HepG2 (cell line): ENCODE measurements around the gene CUL4B. TPM values are rescaled to one million over a fixed set of nuclear protein-coding genes. Genes with fewer than 3 reads are reported as not detected.

Source experiments
- CREM ChIP-seq, 2 experiments: sonication (generic) in 1 of 2; formaldehyde crosslinking in 1 of 2; IDR thresholded peaks; 2 replicates each; pipeline versions ENCODE4 v1.4.0 to v1.6.1; 2016 to 2020; ENCODE audit warnings: antibody characterized with exemption in 1 of 2, mild to moderate bottlenecking in 1 of 2, missing genetic modification reagents in 1 of 2
- HMG20B ChIP-seq: conservative IDR thresholded peaks from 2 replicates; pipeline ENCODE4 v1.6.1; 2016; ENCODE audit warnings: missing genetic modification reagents, missing compliant biosample characterization
- KLF11 ChIP-seq: IDR thresholded peaks from 2 replicates; pipeline ENCODE4 v1.6.1; 2016; ENCODE audit warnings: missing compliant biosample characterization
- MED1 ChIP-seq: sonication (generic); formaldehyde crosslinking; IDR thresholded peaks from 2 replicates; pipeline ENCODE4 v1.4.0; 2020; ENCODE audit warnings: missing genetic modification reagents
- MYNN ChIP-seq: sonication (generic); formaldehyde crosslinking; IDR thresholded peaks from 2 replicates; pipeline ENCODE4 v1.4.0; 2020; ENCODE audit warnings: mild to moderate bottlenecking, low read depth, missing genetic modification reagents
- NRL ChIP-seq: sonication (generic); formaldehyde crosslinking; IDR thresholded peaks from 2 replicates; pipeline ENCODE4 v1.5.0; 2020; ENCODE audit warnings: missing genetic modification reagents, mild to moderate bottlenecking, moderate library complexity, borderline replicate concordance
- PCBP1 ChIP-seq: fragments of 200-400 bp; formaldehyde crosslinking; IDR thresholded peaks from 2 replicates; pipeline ENCODE4 v1.6.1; 2017; ENCODE audit warnings: mild to moderate bottlenecking, low read depth, low read length, borderline replicate concordance
- PLRG1 ChIP-seq: fragments of 450-650 bp; conservative IDR thresholded peaks from 2 replicates; pipeline ENCODE4 v1.6.1; 2016
- RBFOX2 ChIP-seq: fragments of 200-400 bp; formaldehyde crosslinking; IDR thresholded peaks from 2 replicates; pipeline ENCODE4 v1.6.1; 2017; ENCODE audit warnings: low read depth, mild to moderate bottlenecking, low read length
- RNF2 ChIP-seq: fragments of 450-650 bp; conservative IDR thresholded peaks from 2 replicates; pipeline ENCODE4 v1.6.1; 2016; ENCODE audit warnings: low read depth
- TRIM24 ChIP-seq: sonication (generic); formaldehyde crosslinking; IDR thresholded peaks from 2 replicates; pipeline ENCODE4 v1.8.0; 2022; ENCODE audit warnings: mild to moderate bottlenecking, missing genetic modification reagents
- ZNF274 ChIP-seq: sonication (generic); formaldehyde crosslinking; IDR thresholded peaks from 2 replicates; pipeline ENCODE4 v1.5.1; 2020; ENCODE audit warnings: mild to moderate bottlenecking, missing genetic modification reagents
- ZNF326 ChIP-seq: sonication (generic); formaldehyde crosslinking; IDR thresholded peaks from 2 replicates; pipeline ENCODE4 v1.4.0; 2020; ENCODE audit warnings: missing genetic modification reagents, borderline replicate concordance
- ZNF558 ChIP-seq: sonication (generic); formaldehyde crosslinking; IDR thresholded peaks from 2 replicates; pipeline ENCODE4 v1.9.0; 2022; ENCODE audit warnings: mild to moderate bottlenecking, missing genetic modification reagents, borderline replicate concordance
- ZNF563 ChIP-seq: sonication (generic); formaldehyde crosslinking; IDR thresholded peaks from 2 replicates; pipeline ENCODE4 v1.8.0; 2022; ENCODE audit warnings: mild to moderate bottlenecking, moderate library complexity, missing genetic modification reagents
- ZNF775 ChIP-seq: sonication (generic); formaldehyde crosslinking; IDR thresholded peaks from 2 replicates; pipeline ENCODE4 v1.4.0; 2020; ENCODE audit warnings: missing genetic modification reagents, mild to moderate bottlenecking, moderate library complexity, borderline replicate concordance
- polyA plus RNA-seq, 8 experiments: library from polyadenylated mRNA; depleted of rRNA in 3 of 8; stranded (reverse) in 7 of 8; unstranded in 1 of 8; fragments of >200 nt; fragmentation: Illumina TruSeq in 4 of 8; extraction: Trizol in 4 of 8; gene quantifications; 2 replicates each; pipeline versions ENCODE4 v1.2.1 to v1.2.3, GENCODE V29; 2011 to 2016; ENCODE audit warnings: low read depth in 4 of 8, missing spikeins in 1 of 8, mixed read lengths in 1 of 8; ENCODE audit not compliant: insufficient read depth in 1 of 8
- total RNA-seq, 5 experiments: library from RNA; depleted of rRNA; stranded (reverse); fragments of >200 nt; fragmentation: Illumina TruSeq; extraction: Trizol; gene quantifications; 2 replicates each; pipeline ENCODE4 v1.2.3, GENCODE V29; 2016; ENCODE audit warnings: low read depth in 1 of 5
- TF ChIP-seq, protein P1 (sequence below): sonication (generic); formaldehyde crosslinking; IDR thresholded peaks from 2 replicates; pipeline ENCODE4 v1.5.1; 2020; ENCODE audit warnings: mild to moderate bottlenecking, missing genetic modification reagents
- TF ChIP-seq, protein P2 (sequence below): fragments of 450-650 bp; IDR thresholded peaks from 2 replicates; pipeline ENCODE4 v1.6.1; 2017
- TF ChIP-seq, protein P3 (sequence below): sonication (generic); formaldehyde crosslinking; IDR thresholded peaks from 2 replicates; pipeline ENCODE4 v1.4.0; 2020; ENCODE audit warnings: missing genetic modification reagents
- TF ChIP-seq, protein P4 (sequence below): sonication (generic); IDR thresholded peaks from 2 replicates; pipeline ENCODE4 v1.6.1; 2016; ENCODE audit warnings: low read depth, borderline replicate concordance

The CUL4B gene
- total and polyA plus RNA-seq, 2 of the 13 experiments (the other 11 are each of a cell fraction or from before 2014, with no cell fraction given), result 21.6 to 28.5 TPM

DNA sequence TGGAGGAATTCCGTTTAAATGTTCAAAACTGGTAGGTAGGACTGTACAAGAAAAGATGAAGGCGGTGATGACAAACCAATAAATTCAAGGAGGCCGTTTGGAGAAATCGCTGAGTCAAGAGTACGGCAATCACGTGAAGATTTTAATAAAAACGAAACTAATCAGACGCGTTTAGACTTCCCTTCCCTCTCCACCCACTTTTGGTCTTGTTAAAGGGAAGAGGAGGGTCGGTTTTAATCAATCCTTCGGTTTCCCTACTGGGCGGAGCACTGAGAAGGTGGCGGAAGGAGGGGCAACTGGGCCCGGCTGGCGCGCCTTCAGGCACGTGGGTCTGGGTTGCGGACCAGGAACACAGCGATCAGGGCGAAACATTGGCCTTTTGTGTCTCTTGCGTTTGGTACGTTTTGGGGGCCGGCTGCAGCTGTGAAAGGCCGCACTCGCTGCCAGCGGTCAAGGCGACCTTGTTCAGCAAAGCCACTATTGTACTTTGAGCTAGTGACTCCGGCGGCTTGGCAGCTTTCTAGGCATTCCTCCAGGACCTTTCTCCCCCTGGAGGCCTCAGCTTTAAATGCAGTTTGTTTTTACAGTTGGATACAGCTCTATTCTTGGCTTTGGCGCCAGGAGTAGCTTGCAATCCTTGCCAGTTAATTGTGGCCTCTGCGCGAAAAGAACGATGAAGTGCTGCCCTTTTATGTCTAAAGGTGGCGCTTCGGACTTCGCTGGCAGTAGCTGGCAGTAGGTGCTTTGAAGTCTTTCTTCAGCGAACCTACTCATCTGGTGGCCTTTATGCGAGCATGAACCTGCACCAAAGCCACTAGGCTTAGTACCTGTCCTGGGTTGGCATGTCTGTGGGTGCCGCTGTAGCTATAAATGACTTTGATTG is 74.9 kb downstream of the CUL4B start (continued):
- TF ChIP-seq, protein P1, sequence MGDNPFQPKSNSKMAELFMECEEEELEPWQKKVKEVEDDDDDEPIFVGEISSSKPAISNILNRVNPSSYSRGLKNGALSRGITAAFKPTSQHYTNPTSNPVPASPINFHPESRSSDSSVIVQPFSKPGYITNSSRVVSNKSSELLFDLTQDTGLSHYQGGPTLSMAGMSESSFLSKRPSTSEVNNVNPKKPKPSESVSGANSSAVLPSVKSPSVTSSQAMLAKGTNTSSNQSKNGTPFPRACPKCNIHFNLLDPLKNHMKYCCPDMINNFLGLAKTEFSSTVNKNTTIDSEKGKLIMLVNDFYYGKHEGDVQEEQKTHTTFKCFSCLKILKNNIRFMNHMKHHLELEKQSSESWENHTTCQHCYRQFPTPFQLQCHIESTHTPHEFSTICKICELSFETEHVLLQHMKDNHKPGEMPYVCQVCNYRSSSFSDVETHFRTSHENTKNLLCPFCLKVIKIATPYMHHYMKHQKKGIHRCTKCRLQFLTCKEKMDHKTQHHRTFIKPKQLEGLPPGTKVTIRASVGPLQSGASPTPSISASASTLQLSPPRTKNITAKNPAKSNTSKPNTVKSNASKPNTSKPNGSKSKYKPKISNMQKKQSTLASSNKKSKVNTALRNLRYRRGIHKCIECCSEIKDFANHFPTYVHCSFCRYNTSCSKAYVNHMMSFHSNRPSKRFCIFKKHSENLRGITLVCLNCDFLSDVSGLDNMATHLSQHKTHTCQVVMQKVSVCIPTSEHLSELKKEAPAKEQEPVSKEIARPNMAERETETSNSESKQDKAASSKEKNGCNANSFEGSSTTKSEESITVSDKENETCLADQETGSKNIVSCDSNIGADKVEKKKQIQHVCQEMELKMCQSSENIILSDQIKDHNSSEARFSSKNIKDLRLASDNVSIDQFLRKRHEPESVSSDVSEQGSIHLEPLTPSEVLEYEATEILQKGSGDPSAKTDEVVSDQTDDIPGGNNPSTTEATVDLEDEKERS (CRISPR knock-in tag), result no peak
- TF ChIP-seq, protein P2, sequence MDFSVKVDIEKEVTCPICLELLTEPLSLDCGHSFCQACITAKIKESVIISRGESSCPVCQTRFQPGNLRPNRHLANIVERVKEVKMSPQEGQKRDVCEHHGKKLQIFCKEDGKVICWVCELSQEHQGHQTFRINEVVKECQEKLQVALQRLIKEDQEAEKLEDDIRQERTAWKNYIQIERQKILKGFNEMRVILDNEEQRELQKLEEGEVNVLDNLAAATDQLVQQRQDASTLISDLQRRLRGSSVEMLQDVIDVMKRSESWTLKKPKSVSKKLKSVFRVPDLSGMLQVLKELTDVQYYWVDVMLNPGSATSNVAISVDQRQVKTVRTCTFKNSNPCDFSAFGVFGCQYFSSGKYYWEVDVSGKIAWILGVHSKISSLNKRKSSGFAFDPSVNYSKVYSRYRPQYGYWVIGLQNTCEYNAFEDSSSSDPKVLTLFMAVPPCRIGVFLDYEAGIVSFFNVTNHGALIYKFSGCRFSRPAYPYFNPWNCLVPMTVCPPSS, result no peak
- TF ChIP-seq, protein P3, sequence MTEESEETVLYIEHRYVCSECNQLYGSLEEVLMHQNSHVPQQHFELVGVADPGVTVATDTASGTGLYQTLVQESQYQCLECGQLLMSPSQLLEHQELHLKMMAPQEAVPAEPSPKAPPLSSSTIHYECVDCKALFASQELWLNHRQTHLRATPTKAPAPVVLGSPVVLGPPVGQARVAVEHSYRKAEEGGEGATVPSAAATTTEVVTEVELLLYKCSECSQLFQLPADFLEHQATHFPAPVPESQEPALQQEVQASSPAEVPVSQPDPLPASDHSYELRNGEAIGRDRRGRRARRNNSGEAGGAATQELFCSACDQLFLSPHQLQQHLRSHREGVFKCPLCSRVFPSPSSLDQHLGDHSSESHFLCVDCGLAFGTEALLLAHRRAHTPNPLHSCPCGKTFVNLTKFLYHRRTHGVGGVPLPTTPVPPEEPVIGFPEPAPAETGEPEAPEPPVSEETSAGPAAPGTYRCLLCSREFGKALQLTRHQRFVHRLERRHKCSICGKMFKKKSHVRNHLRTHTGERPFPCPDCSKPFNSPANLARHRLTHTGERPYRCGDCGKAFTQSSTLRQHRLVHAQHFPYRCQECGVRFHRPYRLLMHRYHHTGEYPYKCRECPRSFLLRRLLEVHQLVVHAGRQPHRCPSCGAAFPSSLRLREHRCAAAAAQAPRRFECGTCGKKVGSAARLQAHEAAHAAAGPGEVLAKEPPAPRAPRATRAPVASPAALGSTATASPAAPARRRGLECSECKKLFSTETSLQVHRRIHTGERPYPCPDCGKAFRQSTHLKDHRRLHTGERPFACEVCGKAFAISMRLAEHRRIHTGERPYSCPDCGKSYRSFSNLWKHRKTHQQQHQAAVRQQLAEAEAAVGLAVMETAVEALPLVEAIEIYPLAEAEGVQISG (CRISPR knock-in tag), result peak; percentile 75
- TF ChIP-seq PLRG1 (no peak), MYNN (CRISPR knock-in tag) (no peak), NRL (CRISPR knock-in tag) (0 out of 2 replicates have a peak, but pooled peaks have one; percentile 32), CREM (IDR thresholded peaks at IDR 0.05) (0 out of 2 replicates have a peak, but pooled peaks have one; percentile 30), CREM (CRISPR knock-in tag; IDR thresholded peaks at IDR 0.05) (no peak), MED1 (CRISPR knock-in tag) (peak; percentile 64), KLF11 (CRISPR knock-in tag) (no peak), ZNF558 (CRISPR knock-in tag) (peak; percentile 39; the same call in 1 of the 2 replicates), ZNF563 (CRISPR knock-in tag) (no peak), ZNF274 (CRISPR knock-in tag) (no peak), HMG20B (no peak), RBFOX2 (peak; percentile 58), ZNF775 (no peak), ZNF326 (CRISPR knock-in tag) (no peak), TRIM24 (no peak), RNF2 (no peak; the same call in 1 of the 2 replicates), PCBP1 (no peak)
- TF ChIP-seq, protein P4, sequence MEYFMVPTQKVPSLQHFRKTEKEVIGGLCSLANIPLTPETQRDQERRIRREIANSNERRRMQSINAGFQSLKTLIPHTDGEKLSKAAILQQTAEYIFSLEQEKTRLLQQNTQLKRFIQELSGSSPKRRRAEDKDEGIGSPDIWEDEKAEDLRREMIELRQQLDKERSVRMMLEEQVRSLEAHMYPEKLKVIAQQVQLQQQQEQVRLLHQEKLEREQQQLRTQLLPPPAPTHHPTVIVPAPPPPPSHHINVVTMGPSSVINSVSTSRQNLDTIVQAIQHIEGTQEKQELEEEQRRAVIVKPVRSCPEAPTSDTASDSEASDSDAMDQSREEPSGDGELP, result peak; percentile 74; the same call in 1 of the 2 replicates
